Measurements from ENCODE around the gene SPRN. TPM values are rescaled to one million over a fixed set of nuclear protein-coding genes. Genes with fewer than 3 reads are reported as not detected.
"Not testable (repeated sequence)": the region's sequence is repeated elsewhere in the genome, so short reads cannot be mapped to it uniquely, and the experiment has no call there.

The SPRN gene
- polyA plus RNA-seq, 4 donors = 0.81 to 3.3 (median 0.99) TPM

DNA sequence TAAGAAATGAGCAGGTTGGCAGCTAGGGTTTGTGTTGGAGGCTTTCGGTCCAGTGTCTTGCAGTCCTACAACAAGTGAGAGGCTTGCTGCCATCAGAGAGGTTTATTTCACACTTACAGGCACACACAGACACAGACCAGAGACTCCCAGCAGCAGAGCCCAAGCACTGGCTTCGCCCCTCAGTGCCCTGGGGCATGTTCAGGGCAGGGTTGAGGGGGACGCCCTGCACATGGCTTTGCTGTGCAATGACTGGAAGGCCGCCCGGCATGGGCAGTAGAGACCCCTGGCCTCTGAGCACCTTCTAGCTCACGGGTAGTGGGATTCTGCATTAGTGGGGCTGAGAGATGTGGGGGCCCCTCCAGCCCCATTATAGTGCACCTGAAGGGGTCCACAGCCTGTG lies 3.8 kb downstream of the SPRN start:
- Histone ChIP-seq H3K36me3 (ENCODE audit: control insufficient read depth in 3 of 3, insufficient read depth in 2 of 3, low read depth in 1 of 3, low read length in 3 of 3) (peaks cover 5 to 41% (median 8%) of the 10 kb centered on the region in 3 donors), H3K27me3 (ENCODE audit: control insufficient read depth in 3 of 3, insufficient read depth in 3 of 3, low read length in 3 of 3) (peaks cover 0 to 7% (median 4%) of the 10 kb centered on the region in 3 donors), H3K27ac (ENCODE audit: low read depth in 1 of 3, low read length in 2 of 3) (no peak overlapping the region), H3K4me1 (ENCODE audit: control insufficient read depth in 3 of 3, insufficient read depth in 2 of 3, low read depth in 1 of 3, low read length in 2 of 3) (no peaks in the 10 kb centered on the region), H3K9me3 (ENCODE audit: control insufficient read depth in 2 of 2, insufficient read depth in 1 of 2, low read depth in 1 of 2, low read length in 1 of 2) (peaks cover 0 to 4% of the 10 kb centered on the region in 2 donors), H3K4me3 (ENCODE audit: low read depth in 1 of 3, low read length in 3 of 3) (no peak overlapping the region)
- no peak for DNase-seq
- FAIRE-seq = no peak
- WGBS, 3 donors = 90 to 98% (median 94%) methylated on average over 6 of the region's 6 CpGs

DNA sequence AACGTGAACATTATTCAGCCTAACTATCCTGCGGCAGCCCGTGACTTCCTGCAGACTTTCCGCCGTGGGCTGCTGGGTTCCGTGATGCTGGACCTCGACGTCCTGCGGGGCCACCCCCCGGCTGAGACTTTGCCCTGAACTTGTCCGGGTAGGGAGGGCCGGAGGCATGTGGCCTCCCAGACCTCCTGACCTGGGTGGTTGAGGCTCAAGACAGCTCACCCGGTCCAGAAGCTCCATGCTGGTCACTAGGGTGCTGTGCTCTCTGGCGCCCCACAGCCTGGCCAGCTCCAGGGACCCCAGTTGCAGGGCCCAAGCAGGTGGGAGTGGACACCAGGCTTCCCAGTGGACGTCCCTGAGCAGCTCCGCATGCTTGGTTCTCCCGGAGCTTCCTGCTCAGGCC lies 4.4 kb downstream of the SPRN start:
- 91 to 94% (median 91%) methylated on average over 17 of the region's 17 CpGs for WGBS, 3 donors
- H3K36me3 ChIP-seq (ENCODE audit: control insufficient read depth in 3 of 3, insufficient read depth in 2 of 3, low read depth in 1 of 3, low read length in 3 of 3) = peaks cover 6 to 45% (median 12%) of the 10 kb centered on the region in 3 donors
- FAIRE-seq = no peak

DNA sequence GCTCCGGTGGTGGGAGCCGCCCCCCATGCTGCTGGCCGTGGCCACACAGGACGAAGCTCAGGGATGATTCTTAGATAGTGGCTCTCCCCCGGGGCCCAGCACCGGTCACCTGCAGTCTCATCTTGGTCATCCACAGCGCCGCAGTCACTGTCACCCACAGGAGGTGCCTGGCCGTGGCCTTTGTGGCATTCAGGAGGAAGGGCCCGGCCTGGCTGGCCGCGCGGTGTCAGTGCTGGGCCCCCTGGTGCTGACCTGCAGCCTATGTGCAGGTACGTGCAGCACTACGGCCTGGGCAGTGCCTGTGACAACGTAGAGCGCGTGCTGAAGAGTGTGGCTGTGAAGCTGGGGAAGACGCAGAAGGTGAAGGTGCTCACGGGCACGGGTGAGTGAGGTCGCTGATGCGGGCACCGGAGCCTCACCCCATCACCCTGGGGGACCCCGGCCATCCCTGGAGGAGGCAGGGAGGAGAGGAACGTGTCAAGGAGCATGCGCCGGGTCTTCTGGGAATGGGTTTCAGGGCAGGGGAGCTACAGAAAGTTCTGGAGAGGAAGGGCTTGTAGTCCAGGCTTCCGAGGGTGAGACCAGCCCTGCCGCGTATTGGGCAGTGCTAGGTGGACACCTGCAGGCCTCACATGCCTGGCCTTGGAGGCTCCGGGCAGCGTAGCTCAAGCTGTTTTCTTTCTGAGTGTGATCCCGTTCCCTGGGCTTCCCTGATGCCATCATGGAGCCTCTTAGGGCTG lies 5.0 kb downstream of the SPRN start:
- Histone ChIP-seq H3K9me3 (ENCODE audit: control insufficient read depth in 2 of 2, insufficient read depth in 1 of 2, low read depth in 1 of 2, low read length in 1 of 2) (peaks cover 0 to 11% of the 10 kb centered on the region in 2 donors), H3K36me3 (ENCODE audit: control insufficient read depth in 3 of 3, insufficient read depth in 2 of 3, low read depth in 1 of 3, low read length in 3 of 3) (peaks cover 7 to 47% (median 12%) of the 10 kb centered on the region in 3 donors), H3K27me3 (ENCODE audit: control insufficient read depth in 3 of 3, insufficient read depth in 3 of 3, low read length in 3 of 3) (peaks cover 0 to 7% (median 4%) of the 10 kb centered on the region in 3 donors), H3K4me1 (ENCODE audit: control insufficient read depth in 3 of 3, insufficient read depth in 2 of 3, low read depth in 1 of 3, low read length in 2 of 3) (no peaks in the 10 kb centered on the region), H3K27ac (ENCODE audit: low read depth in 1 of 3, low read length in 2 of 3) (no peak overlapping the region), H3K4me3 (ENCODE audit: low read depth in 1 of 3, low read length in 3 of 3) (no peak overlapping the region)
- 93 to 95% (median 94%) methylated on average over 33 to 34 of the region's 34 CpGs for WGBS, 3 donors
- FAIRE-seq = no peak
- DNase-seq = no peak

More for the DNA sequence above, 4.4 kb downstream of the SPRN start:
- peaks cover 0 to 9% of the 10 kb centered on the region in 2 donors for H3K9me3 ChIP-seq (ENCODE audit: control insufficient read depth in 2 of 2, insufficient read depth in 1 of 2, low read depth in 1 of 2, low read length in 1 of 2)
- H3K27ac ChIP-seq (ENCODE audit: low read depth in 1 of 3, low read length in 2 of 3) = no peak overlapping the region
- no peak for DNase-seq
- no peaks in the 10 kb centered on the region for H3K4me1 ChIP-seq (ENCODE audit: control insufficient read depth in 3 of 3, insufficient read depth in 2 of 3, low read depth in 1 of 3, low read length in 2 of 3)
- no peak overlapping the region for H3K4me3 ChIP-seq (ENCODE audit: low read depth in 1 of 3, low read length in 3 of 3)
- peaks cover 0 to 7% (median 4%) of the 10 kb centered on the region in 3 donors for H3K27me3 ChIP-seq (ENCODE audit: control insufficient read depth in 3 of 3, insufficient read depth in 3 of 3, low read length in 3 of 3)

DNA sequence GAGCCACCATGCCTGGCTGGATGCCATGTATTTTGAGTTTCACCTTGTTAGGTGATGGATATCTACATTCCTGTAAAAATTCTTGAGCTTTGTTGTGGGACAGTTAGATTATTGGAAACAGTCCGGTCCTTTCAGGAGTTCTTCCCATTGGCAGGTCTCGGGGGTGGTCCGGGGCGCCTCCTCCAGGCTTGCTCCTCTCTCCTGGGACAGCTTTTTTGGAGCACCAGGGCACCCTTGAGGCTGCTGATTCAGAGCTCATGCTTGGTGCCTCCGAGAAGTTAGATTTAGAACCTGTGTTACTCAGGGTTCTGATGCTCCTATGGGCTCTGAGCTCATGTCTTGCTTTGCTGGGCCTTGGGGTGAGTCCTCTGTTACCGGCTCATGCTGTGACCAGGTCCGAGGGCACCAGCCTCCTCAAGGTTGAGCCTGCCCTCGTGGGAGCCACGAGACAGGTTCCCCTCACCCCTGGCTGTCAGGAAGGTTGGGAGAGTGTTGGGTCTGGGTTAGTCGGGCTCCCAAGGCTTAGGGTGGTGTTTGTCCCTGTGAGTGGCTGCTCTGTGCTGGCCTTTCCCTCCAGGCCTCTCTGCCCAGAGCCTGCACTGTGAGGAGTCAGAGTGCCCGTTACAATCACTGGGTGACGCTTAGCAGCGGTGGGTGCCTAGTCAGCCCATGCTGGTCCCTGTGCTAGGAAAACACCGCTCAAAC lies 6.0 kb downstream of the SPRN start:
- H3K36me3 ChIP-seq (ENCODE audit: control insufficient read depth in 3 of 3, insufficient read depth in 2 of 3, low read depth in 1 of 3, low read length in 3 of 3) = peaks cover 7 to 47% (median 12%) of the 10 kb centered on the region in 3 donors

DNA sequence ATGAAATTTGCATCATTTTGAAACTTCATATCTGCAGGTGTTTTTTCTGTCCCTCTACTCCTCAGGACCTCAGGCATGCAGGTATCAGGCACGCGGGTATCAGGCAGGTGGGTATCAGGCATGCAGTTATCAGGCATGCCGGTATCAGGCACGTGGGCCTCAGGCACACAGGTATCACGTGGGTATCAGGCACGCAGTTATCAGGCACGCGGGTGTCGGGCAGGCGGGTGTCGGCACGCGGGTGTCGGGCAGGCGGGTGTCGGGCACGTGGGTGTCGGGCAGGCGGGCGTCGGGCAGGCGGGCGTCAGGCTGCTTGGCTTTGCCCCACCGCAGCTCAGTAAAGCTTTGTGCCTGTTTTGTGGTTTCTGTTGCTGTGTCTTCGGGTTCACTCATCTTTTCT lies 8.7 kb downstream of the SPRN start:
- WGBS, 3 donors = 88 to 93% (median 90%) methylated on average over 24 to 25 of the region's 25 CpGs
- Histone ChIP-seq H3K9me3 (ENCODE audit: control insufficient read depth in 2 of 2, insufficient read depth in 1 of 2, low read depth in 1 of 2, low read length in 1 of 2) (peaks cover 0 to 26% of the 10 kb centered on the region in 2 donors), H3K4me1 (ENCODE audit: control insufficient read depth in 3 of 3, insufficient read depth in 2 of 3, low read depth in 1 of 3, low read length in 2 of 3) (no peaks in the 10 kb centered on the region), H3K27me3 (ENCODE audit: control insufficient read depth in 3 of 3, insufficient read depth in 3 of 3, low read length in 3 of 3) (no peaks in the 10 kb centered on the region), H3K4me3 (ENCODE audit: low read depth in 1 of 3, low read length in 3 of 3) (no peak overlapping the region), H3K36me3 (ENCODE audit: control insufficient read depth in 3 of 3, insufficient read depth in 2 of 3, low read depth in 1 of 3, low read length in 3 of 3) (peaks cover 14 to 39% (median 21%) of the 10 kb centered on the region in 3 donors), H3K27ac (ENCODE audit: low read depth in 1 of 3, low read length in 2 of 3) (no peak overlapping the region)
- FAIRE-seq (no peak), DNase-seq (no peak)

More for the DNA sequence above, 6.0 kb downstream of the SPRN start:
- DNase-seq (no peak), FAIRE-seq (no peak)
- peaks cover 0 to 7% (median 4%) of the 10 kb centered on the region in 3 donors for H3K27me3 ChIP-seq (ENCODE audit: control insufficient read depth in 3 of 3, insufficient read depth in 3 of 3, low read length in 3 of 3)
- 96 to 98% (median 96%) methylated on average over 14 of the region's 14 CpGs for WGBS, 3 donors
- H3K4me1 ChIP-seq (ENCODE audit: control insufficient read depth in 3 of 3, insufficient read depth in 2 of 3, low read depth in 1 of 3, low read length in 2 of 3) = no peaks in the 10 kb centered on the region
- H3K27ac ChIP-seq (ENCODE audit: low read depth in 1 of 3, low read length in 2 of 3) = no peak overlapping the region
- H3K9me3 ChIP-seq (ENCODE audit: control insufficient read depth in 2 of 2, insufficient read depth in 1 of 2, low read depth in 1 of 2, low read length in 1 of 2) = peaks cover 0 to 12% of the 10 kb centered on the region in 2 donors
- no peak overlapping the region for H3K4me3 ChIP-seq (ENCODE audit: low read depth in 1 of 3, low read length in 3 of 3)

DNA sequence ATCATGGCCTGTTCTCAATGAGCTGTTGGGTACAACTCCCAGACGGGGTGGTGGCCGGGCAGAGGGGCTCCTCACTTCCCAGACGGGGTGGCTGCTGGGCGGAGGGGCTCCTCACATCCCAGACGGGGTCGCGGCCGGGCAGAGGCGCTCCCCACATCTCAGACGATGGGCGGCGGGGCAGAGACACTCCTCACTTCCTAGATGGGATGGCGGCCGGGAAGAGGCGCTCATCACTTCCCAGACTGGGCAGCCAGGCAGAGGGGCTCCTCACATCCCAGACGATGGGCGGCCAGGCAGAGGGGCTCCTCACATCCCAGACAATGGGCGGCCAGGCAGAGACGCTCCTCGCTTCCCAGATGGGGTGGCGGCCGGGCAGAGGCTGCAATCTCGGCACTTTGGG lies 10.0 kb downstream of the SPRN start:
- FAIRE-seq; H3K27me3 ChIP-seq (ENCODE audit: control insufficient read depth in 3 of 3, insufficient read depth in 3 of 3, low read length in 3 of 3); DNase-seq; H3K27ac ChIP-seq (ENCODE audit: low read depth in 1 of 3, low read length in 2 of 3); H3K4me3 ChIP-seq (ENCODE audit: low read depth in 1 of 3, low read length in 3 of 3); H3K4me1 ChIP-seq (ENCODE audit: control insufficient read depth in 3 of 3, insufficient read depth in 2 of 3, low read depth in 1 of 3, low read length in 2 of 3): not testable (repeated sequence)
- WGBS, 3 donors = 97% methylated on average over 19 to 23 of the region's 23 CpGs
- H3K36me3 ChIP-seq (ENCODE audit: control insufficient read depth in 3 of 3, insufficient read depth in 2 of 3, low read depth in 1 of 3, low read length in 3 of 3) = peaks cover 10 to 33% (median 20%) of the 10 kb centered on the region in 3 donors
- peaks cover 0 to 34% of the 10 kb centered on the region in 2 donors for H3K9me3 ChIP-seq (ENCODE audit: control insufficient read depth in 2 of 2, insufficient read depth in 1 of 2, low read depth in 1 of 2, low read length in 1 of 2)

DNA sequence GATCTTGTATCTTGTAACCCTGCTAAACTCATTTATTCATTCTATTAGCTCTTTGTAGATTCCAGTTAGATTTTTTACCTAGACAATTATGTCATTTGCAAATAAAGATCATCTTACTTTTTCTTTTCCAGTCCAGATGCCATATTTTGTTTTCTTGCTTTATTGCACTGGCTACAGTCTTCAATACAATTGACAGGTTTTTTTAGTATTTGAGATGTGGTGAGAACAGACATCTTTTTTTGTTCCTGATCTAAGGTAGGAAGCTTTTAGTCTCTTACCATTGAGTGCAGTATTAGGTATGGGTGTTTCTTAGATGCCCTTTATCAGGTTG lies 12.1 kb downstream of the SPRN start:
- FAIRE-seq = no peak
- DNase-seq = no peak
- Histone ChIP-seq H3K27me3 (ENCODE audit: control insufficient read depth in 3 of 3, insufficient read depth in 3 of 3, low read length in 3 of 3) (no peaks in the 10 kb centered on the region), H3K27ac (ENCODE audit: low read depth in 1 of 3, low read length in 2 of 3) (no peak overlapping the region), H3K36me3 (ENCODE audit: control insufficient read depth in 3 of 3, insufficient read depth in 2 of 3, low read depth in 1 of 3, low read length in 3 of 3) (peaks cover 7 to 25% (median 21%) of the 10 kb centered on the region in 3 donors), H3K9me3 (ENCODE audit: control insufficient read depth in 2 of 2, insufficient read depth in 1 of 2, low read depth in 1 of 2, low read length in 1 of 2) (peaks cover 0 to 34% of the 10 kb centered on the region in 2 donors), H3K4me1 (ENCODE audit: control insufficient read depth in 3 of 3, insufficient read depth in 2 of 3, low read depth in 1 of 3, low read length in 2 of 3) (no peaks in the 10 kb centered on the region), H3K4me3 (ENCODE audit: low read depth in 1 of 3, low read length in 3 of 3) (no peak overlapping the region)

DNA sequence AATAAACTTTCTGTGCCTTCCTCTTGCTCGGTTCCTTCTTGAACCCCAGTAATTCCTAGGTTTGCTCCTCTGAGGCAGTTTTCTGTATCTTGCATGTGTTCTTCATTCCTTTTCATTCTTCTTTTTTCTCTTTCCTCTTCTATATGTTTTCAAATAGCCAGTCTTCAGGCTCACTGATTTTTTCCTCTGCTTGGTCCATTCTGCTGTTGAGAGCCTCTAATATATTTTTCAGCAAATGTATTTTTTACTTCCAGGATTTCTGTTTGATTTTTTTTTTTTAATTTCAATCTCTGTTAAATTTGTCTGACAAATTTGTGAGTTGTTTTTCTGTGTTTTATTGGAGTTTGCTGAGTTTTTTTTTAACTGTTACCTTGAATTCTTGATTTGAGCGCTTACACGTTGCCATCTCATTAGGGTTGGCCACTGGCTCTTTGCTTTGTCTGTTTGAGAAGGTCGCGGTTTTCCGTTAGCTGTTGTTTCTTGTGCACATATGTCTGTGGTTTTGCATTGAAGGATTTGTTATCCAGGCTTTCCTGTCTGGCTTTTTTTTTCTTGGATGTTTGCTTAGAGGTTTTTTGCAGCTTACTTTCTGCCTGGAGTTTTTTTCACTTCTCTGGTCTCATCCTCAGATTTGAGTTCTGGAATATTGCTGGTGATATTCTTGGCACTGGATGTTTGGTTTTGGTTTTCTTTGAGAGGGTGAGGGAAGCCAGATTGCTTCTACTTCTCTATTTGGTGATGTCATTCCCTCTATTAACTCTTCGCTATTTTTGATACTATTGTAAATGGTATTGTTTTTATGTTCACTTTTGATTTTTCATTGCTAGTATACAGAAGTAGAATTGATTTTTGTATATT lies 12.7 kb downstream of the SPRN start:
- no peak overlapping the region for H3K4me3 ChIP-seq (ENCODE audit: low read depth in 1 of 3, low read length in 3 of 3)
- H3K27me3 ChIP-seq (ENCODE audit: control insufficient read depth in 3 of 3, insufficient read depth in 3 of 3, low read length in 3 of 3) = no peaks in the 10 kb centered on the region
- peaks cover 7 to 27% (median 23%) of the 10 kb centered on the region in 3 donors for H3K36me3 ChIP-seq (ENCODE audit: control insufficient read depth in 3 of 3, insufficient read depth in 2 of 3, low read depth in 1 of 3, low read length in 3 of 3)
- 97 to 98% (median 97%) methylated on average over 7 of the region's 7 CpGs for WGBS, 3 donors
- no peak for DNase-seq
- no peaks in the 10 kb centered on the region for H3K4me1 ChIP-seq (ENCODE audit: control insufficient read depth in 3 of 3, insufficient read depth in 2 of 3, low read depth in 1 of 3, low read length in 2 of 3)
- H3K9me3 ChIP-seq (ENCODE audit: control insufficient read depth in 2 of 2, insufficient read depth in 1 of 2, low read depth in 1 of 2, low read length in 1 of 2) = peaks cover 0 to 34% of the 10 kb centered on the region in 2 donors
- FAIRE-seq = no peak
- no peak overlapping the region for H3K27ac ChIP-seq (ENCODE audit: low read depth in 1 of 3, low read length in 2 of 3)
